ENCODE measurements around the gene RAB36. TPM values are rescaled to one million over a fixed set of nuclear protein-coding genes. Genes with fewer than 3 reads are reported as not detected.

The RAB36 gene
- polyA plus RNA-seq, 1 donor (not counting 4 experiments of a cell fraction or from before 2014, with no cell fraction given): 1.9 TPM

GRCh38 chr22:23159291-23159630 lies 14.0 kb downstream of the RAB36 start:
- H2AFZ ChIP-seq (ENCODE audit: control insufficient read depth, low read length): no peak overlapping the region
- DNase-seq (ENCODE audit: low read depth, low spot score): no peak
- no peak overlapping the region for H3K9ac ChIP-seq (ENCODE audit: control insufficient read depth, extremely low read depth, insufficient read depth, low read length)
- no peaks in the 10 kb centered on the region for H3K27me3 ChIP-seq (ENCODE audit: control insufficient read depth, extremely low read depth, insufficient read depth, low read length)
- H3K9me3 ChIP-seq (ENCODE audit: control insufficient read depth, low read depth, low read length): no peaks in the 10 kb centered on the region
- dilution Hi-C loops (cut with MboI; ENCODE audit: extremely low pct_ligation_motif_present, low sequenced_read_pairs): no loop called here
- H4K20me1 ChIP-seq (ENCODE audit: control insufficient read depth, extremely low read depth, insufficient read depth, low read length): no peaks in the 10 kb centered on the region
- H3K79me2 ChIP-seq (ENCODE audit: control insufficient read depth, insufficient read depth, low read length): no peaks in the 10 kb centered on the region
- H3K27ac ChIP-seq (ENCODE audit: control insufficient read depth, insufficient read depth, low read length): no peak overlapping the region
- H3K4me1 ChIP-seq (ENCODE audit: control insufficient read depth, extremely low read depth, insufficient read depth, low read length): no peaks in the 10 kb centered on the region
- TF ChIP-seq CTCF (optimal IDR thresholded peaks at IDR 0.05 in 1 of 3, IDR thresholded peaks at IDR 0.05 in 1 of 3, conservative IDR thresholded peaks at IDR 0.05 in 1 of 3; ENCODE audit: extremely low read depth in 1 of 3, insufficient read depth in 2 of 3, low read length in 3 of 3) (no peak), EZH2 (IDR thresholded peaks at IDR 0.05; ENCODE audit: low read length) (no peak)
- H3K4me3 ChIP-seq (ENCODE audit: control insufficient read depth in 2 of 3, extremely low read depth in 1 of 3, insufficient read depth in 2 of 3, low read depth in 1 of 3, low read length in 3 of 3): no peak overlapping the region
- no peaks in the 10 kb centered on the region for H3K9me1 ChIP-seq (ENCODE audit: control insufficient read depth, extremely low read depth, insufficient read depth, low read length)
- H3K4me2 ChIP-seq (ENCODE audit: control insufficient read depth, extremely low read depth, insufficient read depth, low read depth, low read length): no peak overlapping the region
- H3K36me3 ChIP-seq (ENCODE audit: control insufficient read depth in 2 of 2, extremely low read depth in 1 of 2, insufficient read depth in 2 of 2, low read length in 2 of 2): no peaks in the 10 kb centered on the region
- no peak for FAIRE-seq

DNA sequence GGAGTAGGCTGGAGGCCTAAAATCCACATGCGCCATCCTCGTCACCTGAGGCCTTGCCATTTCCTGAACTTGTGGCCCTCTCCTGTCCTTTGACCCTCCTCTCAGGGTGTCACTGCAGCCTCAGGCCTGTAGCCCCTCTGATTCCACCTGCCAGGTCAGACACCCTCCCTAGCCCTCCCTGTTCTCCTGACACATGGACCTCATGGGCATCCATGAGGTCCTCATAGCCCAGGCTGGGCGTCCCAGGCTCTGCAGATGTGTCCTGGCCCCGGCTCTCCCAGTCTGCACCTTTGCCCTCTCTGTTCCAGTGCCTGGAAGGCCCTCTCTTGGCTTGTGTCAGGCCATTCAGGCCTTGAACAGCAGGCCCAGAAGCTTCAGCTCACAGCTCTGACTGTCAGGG lies 15.8 kb downstream of the RAB36 start:
- H3K4me2 ChIP-seq (ENCODE audit: control insufficient read depth, extremely low read depth, insufficient read depth, low read depth, low read length): no peak overlapping the region
- H3K4me3 ChIP-seq (ENCODE audit: control insufficient read depth in 2 of 3, extremely low read depth in 1 of 3, insufficient read depth in 2 of 3, low read depth in 1 of 3, low read length in 3 of 3): no peak overlapping the region
- H3K27me3 ChIP-seq (ENCODE audit: control insufficient read depth, extremely low read depth, insufficient read depth, low read length): no peaks in the 10 kb centered on the region
- H4K20me1 ChIP-seq (ENCODE audit: control insufficient read depth, extremely low read depth, insufficient read depth, low read length): no peaks in the 10 kb centered on the region
- no peaks in the 10 kb centered on the region for H3K9me3 ChIP-seq (ENCODE audit: control insufficient read depth, low read depth, low read length)
- no peaks in the 10 kb centered on the region for H3K4me1 ChIP-seq (ENCODE audit: control insufficient read depth, extremely low read depth, insufficient read depth, low read length)
- H3K36me3 ChIP-seq (ENCODE audit: control insufficient read depth in 2 of 2, extremely low read depth in 1 of 2, insufficient read depth in 2 of 2, low read length in 2 of 2): no peaks in the 10 kb centered on the region
- no peak overlapping the region for H2AFZ ChIP-seq (ENCODE audit: control insufficient read depth, low read length)
- no peak for FAIRE-seq
- dilution Hi-C loops (cut with MboI; ENCODE audit: extremely low pct_ligation_motif_present, low sequenced_read_pairs): no loop called here
- no peak for TF ChIP-seq EZH2 (IDR thresholded peaks at IDR 0.05; ENCODE audit: low read length)
- no peak for TF ChIP-seq CTCF (optimal IDR thresholded peaks at IDR 0.05 in 1 of 3, IDR thresholded peaks at IDR 0.05 in 1 of 3, conservative IDR thresholded peaks at IDR 0.05 in 1 of 3; ENCODE audit: extremely low read depth in 1 of 3, insufficient read depth in 2 of 3, low read length in 3 of 3)
- no peaks in the 10 kb centered on the region for H3K9me1 ChIP-seq (ENCODE audit: control insufficient read depth, extremely low read depth, insufficient read depth, low read length)
- no peaks in the 10 kb centered on the region for H3K79me2 ChIP-seq (ENCODE audit: control insufficient read depth, insufficient read depth, low read length)
- no peak overlapping the region for H3K27ac ChIP-seq (ENCODE audit: control insufficient read depth, insufficient read depth, low read length)
- DNase-seq (ENCODE audit: low read depth, low spot score): no peak
- H3K9ac ChIP-seq (ENCODE audit: control insufficient read depth, extremely low read depth, insufficient read depth, low read length): no peak overlapping the region

All from keratinocyte (primary cell).